Stimulated activated CD8-positive, alpha-beta memory T cell treated with anti-CD3 and anti-CD28 coated beads, Interleukin-12 subunit alpha, Interleukin-12 subunit beta, amount 100 ng/mL, for 1 hour (primary cell): ENCODE data around the gene KCNK4.

Experiments
- DNase-seq: peaks from one replicate; pipeline ENCODE4 v3.0.0-alpha.2; 2020; ENCODE audit warnings: low read depth

The KCNK4 gene

DNA sequence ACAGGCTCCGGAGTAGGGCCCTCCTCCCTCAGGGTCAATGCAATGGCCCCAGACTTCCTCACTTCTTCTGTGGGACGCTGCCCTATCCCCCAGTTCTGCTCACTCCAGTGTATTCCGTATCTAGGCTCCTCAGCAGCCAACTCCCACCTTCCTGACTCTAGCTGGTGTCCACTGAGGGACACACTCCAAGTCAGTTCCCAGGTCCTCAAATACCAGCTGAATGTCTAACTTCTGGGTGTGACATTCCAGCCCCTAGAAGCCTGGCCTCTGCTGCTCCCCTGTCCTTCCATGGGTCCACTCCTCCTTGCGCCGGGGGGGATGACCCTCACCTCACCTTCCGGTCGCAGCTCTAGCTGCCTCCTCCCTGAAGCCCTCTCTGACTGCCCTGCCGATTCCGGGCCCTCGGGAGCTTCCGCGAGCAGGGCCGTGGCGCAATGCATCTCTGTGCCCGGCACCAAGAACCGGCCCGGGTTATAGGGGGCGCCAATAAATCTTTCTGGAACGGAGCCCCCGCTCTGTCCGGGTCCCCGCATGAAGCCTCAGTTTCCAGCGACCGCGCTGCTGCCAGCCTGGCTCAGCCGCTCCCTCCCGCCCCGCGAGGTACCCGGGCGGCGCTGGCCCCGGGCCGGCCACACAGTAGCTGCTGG lies 22.1 kb upstream of the KCNK4 start:
- DNase-seq = no peak

DNA sequence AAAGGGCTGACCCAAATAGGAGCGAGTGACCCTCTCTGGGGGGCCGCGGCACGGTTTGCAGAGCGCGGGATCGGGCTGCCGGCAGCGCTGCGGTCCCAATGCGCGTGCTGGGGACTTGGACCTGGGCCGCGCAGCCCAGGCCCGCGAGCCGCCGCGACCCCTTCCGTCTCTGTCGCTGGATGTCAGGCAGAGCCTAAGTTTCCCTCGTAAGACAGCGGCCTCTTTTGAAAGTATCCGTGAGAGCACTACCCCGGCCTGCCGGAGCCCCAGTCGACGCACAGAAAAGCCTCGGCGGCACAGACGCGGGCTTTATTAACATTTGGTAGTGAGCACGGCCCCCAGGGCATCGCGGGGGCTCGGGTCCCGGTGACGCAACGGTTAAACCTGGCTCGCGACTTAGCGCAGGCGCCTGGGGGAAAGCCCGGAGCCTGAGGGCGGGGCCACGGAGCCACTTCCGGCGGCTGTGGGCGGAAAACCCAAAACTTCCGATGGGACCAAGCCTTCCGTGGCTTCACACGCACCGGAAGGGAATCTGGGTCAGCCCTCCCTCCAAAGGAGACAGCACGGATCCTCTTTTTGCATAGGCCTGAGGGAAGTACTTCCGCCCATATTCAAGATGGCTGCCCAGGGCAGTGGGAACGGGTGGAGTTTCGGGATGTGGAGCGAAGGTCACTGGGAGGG lies 21.4 kb upstream of the KCNK4 start:
- DNase-seq = peak; percentile 96

DNA sequence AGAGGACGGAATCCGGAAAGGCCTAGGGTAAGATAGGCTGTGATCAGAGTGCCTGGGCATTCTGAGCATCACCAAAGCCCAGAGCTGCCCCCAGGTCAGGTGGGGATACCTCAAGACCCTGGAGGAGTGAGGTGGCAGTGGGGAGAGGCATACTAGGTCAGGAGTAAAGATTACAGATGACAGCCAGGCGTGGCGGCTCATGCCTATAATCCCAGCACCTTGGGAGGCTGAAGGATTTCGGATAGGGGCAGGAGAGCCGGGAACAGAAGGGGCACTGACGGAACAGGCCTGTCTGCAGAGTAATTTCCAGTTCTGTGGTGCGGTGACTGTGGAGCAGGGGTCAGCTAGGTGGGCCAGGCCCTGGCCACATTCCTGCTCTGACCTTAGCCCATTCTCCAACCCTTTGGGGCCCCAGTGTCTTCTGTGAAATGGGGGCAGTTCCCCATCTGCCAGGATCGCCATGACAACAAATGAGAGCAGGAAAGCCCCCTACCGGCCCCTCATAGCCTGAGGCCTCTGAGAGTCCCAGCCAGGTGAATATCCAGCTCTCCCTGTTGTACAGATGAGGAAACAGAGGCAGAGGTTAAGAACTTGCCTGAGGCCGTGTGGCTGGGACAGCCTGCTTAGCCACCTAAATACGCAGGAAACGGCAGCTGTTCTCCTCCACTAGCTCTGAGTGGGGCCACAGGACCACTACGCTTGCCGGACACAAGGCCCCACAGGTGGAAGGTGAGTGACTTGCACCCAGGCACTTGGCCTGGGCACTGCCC lies 15.9 kb upstream of the KCNK4 start:
- DNase-seq = no peak

DNA sequence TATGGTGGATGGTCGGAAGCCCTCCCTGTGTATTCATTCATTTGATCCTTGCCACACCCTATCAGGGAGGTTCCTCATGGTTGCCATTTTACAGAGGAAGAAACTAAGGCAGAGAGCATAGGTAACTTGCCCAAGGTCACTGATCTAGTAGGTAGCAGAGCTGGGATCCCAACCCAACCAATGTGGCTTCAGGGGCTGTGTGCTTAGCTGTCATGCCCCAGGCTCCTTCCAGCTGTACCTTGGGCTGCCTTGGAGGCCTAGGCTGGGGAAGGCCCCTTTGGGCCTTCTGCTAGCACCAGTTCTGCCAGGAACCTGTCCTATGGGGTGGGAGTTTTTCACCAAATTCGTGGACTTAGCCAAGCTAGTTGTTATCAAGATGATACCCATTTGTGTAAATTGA lies 15.3 kb upstream of the KCNK4 start:
- DNase-seq = no peak

DNA sequence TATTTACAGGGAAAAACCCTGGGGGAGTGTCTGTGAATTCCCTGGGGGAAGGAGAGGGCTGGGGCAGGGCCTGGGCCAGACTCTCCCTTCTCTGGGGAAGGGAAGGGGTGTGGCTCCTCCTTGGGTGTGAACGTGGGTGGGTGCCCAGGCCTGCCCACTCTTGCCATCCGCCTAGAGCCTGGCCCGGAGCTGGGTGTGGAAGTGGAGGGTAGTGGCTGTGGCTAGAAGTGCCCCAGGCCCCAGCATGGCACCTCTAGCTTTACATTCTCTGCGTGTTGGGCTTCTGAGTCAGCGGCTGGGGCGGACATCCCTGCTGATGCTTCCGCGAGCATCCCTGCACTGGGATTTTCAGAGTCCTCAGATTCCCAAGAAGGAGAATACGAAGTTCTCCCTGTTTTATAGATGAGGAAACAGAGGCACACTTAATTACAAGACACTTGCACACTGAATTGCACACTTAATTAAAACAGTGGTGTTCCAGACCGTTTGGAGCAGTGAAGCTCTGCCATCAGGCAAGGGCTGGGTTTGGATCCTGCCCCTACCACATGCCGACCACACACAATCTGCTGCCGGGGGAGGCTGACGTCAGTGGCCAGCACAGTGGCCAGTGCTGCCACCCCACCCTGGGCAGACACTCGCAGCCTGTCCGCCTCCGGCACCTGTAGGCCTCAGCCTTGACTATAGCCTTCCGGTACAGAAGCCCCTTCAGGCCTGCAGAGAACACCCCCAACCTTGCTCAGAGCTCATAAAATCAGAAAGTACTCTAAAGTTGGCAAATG lies 14.3 kb upstream of the KCNK4 start:
- no peak for DNase-seq

DNA sequence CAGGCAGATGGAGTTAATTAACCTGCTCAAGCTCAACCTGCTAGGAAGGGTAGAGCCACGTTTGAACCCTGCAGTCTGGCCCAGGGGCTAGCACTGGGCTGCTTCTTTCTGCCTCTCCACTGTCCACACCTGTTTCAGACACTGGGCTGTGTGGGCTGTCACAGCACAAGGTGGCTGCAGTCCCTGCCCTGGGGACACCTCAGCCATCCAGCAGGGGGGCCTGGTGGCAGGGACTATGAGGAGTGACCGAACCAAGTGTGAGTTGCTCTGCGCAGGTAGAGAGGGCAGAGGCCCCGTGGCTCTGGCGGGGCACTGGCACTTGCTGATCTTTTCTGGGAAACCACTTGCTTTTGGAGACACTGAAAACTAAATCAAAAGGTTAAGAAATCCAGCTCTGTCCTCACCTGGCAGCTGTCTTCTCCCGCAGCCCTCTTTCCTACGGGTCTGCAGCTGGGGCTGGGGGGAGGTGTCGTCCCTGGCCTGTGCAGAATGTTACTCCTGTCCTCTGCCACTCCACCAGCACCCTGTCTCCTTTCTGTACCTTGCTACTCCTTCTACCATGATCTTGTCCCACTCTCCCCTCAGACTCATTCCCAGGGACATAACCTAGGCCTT lies 12.4 kb upstream of the KCNK4 start:
- DNase-seq = no peak

DNA sequence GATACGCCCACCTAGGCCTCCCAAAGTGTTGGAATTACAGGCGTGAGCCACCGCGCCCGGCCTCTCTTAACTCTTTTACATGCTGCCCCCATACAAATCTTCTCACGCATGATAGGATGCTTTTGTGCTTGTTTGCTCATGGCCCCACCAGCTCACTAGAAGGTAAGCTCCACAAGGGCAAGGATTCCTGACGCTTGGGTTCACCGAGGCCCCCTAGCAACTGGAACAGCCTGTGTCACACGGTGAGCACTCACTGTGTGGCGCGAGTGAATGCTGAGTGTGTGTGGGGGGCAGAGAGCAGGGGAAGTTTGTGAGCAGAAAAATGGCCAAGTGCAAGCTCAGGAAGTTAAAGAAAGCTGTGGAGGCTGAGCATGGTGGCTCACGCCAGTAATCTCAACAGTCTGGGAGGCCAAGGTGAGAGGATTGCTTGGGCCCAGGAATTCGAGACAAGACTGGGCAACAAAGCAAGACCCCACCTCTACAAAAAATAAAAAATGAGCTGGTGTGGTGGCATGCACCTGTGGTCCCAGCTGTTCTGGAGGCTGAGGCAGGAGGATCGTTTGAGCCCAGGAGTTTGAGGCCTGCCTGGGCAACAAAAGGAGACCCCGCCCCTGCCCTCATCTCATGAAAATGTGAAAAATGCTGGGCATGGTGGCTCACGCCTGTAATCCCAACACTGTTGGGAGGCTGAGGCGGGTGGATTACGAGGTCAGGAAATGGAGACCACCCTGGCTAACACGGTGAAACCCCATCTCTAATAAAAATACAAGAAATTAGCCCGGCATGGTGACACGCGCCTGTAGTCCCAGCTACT lies 8.9 kb upstream of the KCNK4 start:
- no peak for DNase-seq

DNA sequence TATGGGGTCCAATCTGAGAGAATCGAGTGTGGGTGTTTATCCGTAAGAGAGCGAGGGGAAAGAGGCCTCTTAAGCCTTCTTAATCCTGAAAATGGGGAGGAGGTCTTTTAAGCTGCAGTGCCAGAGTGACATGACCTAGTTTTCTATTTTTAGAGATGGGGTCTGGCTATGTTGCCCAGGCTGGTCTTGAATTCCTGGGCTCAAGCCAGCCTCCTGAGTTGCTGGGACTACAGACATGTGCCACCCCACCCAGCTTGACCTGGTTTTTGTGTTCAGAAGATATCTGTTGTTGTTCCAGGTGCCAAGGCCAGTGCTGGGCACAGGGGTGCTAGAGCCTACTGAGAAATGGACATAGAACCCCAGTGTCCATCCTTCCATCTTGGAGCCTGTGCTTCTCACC lies 8.0 kb upstream of the KCNK4 start:
- no peak for DNase-seq

DNA sequence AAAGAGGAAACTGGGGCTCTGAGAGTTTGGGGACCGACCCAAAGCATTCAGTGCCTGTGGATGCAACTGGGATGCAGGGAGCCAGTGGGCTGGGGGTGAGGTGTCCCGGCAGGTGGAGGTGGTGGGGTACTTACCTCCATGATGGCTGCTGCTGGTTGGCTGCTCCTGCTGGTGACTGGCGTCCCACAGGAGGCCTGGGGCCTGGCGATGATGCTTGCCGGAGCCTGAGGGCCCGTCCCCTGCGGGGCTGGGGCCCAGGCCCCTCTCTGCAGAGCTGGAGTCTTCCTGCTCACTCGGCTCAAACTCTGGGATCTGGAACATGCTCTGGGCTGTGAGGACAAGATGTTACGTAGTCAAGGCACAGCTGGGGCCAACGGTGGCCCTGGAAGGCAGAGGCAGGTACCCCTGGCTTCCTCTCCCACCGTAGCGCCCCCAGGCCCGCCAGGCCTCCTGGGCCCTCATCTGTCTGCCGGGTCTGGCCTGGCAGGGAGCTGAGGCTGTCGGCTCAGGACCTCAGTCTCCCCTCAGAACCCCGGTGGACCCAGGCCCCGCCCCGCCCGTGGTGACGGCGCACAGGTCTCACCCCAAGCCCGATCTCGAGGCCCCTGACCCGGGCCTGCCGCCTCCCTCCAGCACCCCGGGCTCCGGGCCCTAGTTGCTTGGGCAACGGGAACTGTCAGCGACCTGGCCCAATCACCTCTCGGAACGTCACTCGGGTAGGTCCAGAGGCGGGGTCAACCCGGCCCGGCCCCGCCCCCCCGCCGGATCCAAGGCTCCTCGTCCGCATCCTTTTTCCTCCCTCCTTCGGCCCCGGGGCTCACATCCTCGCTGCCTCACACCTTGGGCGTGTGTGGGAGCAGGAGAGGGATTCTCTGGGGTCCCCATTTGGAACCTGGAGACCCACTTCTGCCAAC lies 6.8 kb upstream of the KCNK4 start, which contains the start of gene BAD:
BAD (minus strand) TSS at position 618 of the 914 bp plus-strand sequence; CDS start at position 321, 297 bp downstream.
- DNase-seq = peak; percentile 89

DNA sequence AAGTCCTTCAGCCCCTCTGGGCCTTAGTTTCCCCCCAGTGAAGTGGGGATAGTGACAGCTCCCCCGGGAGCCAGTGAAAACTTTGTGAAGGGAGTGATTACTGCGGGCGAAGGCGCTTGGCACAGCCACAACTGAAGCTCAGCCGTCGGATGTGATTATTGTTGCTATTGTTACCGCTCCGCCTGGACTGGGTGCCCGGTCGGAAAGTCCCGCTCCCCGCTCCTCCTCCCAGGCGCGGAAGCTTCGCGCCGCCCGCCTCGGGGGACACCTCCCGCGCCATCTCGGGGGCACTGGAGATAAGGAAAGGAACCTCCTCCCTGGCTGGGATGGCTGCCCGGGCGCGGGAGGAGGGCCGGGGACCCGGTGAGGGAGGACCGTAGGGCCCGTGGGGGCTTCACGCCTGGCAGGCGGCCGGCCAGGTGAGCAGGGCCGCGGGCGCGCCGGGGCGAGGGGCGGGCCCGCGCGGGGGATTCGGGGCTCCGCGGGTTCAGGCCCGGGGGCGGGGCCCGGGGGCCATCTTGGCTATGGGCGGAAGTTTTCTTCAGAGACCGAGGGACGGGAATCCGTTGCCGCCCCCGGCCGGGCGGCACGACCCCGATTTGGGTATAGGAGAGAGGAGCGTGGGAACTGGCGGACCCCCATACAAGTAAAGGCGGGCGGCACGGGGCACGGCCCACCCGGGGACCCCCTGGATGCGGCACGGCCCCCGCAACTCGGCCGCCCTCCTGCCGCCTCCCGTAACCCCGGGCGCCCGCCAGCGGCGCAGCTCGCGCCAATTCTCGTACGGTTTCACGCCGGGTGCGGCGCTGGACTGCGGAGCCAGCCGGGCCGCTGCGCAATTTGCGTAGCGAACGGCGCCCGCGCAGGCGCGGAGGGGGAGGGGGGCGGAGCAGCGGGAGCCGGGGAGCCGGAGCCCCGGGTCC lies 5.9 kb upstream of the KCNK4 start, which contains the start of gene GPR137:
GPR137 (plus strand) TSS at position 887 of the 923 bp plus-strand sequence. CDS start 677 bp downstream, outside the sequence.
- DNase-seq = peak; percentile 83

DNA sequence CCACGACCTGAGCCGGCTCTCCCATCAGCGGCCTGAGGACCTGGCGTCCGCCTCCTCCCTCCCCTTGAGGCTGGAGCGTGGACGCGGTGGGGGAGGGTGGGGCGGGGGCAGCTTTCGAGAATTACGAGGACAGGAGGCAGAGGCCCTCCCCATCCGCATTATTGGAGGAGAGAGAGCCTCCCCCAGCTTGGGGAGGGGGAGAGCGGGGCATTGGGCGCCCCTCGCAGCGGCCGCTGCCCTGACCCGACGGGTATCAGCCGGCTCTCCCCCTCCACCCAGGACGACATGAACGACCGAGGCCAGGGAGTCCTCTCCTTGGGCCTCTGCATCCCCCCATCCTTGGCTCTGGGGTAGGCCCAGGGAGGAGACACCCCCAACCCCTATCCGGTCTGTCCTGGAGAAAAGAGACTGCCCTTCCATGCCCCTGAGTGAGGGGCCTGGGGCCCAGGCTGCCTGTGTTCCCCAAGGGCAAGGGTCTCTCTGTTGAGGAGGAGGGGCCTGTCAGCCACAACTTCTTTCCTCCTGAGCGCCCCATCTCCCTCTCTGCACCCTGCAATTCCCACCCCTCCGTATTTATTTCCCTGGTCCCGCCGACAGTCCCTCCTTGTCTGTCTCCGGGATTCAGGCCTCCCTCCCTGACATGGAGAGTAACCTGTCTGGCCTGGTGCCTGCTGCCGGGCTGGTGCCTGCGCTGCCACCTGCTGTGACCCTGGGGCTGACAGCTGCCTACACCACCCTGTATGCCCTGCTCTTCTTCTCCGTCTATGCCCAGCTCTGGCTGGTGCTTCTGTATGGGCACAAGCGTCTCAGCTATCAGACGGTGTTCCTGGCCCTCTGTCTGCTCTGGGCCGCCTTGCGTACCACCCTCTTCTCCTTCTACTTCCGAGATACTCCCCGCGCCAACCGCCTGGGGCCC lies 5.0 kb upstream of the KCNK4 start:
- DNase-seq = no peak

DNA sequence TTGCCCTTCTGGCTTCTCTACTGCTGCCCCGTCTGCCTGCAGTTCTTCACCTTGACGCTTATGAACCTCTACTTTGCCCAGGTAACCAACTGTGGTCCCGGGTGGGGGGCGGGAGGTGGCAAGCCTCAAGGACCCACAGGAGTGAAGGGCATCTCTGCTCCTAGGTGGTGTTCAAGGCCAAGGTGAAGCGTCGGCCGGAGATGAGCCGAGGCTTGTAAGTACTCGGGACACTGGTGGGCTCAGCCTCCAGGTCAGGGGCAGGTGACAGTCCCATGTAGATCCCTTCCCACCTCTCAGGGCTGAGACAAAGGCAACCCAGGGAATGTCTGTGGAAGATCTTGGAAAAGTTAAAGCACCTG lies 4.3 kb upstream of the KCNK4 start:
- DNase-seq = no peak

DNA sequence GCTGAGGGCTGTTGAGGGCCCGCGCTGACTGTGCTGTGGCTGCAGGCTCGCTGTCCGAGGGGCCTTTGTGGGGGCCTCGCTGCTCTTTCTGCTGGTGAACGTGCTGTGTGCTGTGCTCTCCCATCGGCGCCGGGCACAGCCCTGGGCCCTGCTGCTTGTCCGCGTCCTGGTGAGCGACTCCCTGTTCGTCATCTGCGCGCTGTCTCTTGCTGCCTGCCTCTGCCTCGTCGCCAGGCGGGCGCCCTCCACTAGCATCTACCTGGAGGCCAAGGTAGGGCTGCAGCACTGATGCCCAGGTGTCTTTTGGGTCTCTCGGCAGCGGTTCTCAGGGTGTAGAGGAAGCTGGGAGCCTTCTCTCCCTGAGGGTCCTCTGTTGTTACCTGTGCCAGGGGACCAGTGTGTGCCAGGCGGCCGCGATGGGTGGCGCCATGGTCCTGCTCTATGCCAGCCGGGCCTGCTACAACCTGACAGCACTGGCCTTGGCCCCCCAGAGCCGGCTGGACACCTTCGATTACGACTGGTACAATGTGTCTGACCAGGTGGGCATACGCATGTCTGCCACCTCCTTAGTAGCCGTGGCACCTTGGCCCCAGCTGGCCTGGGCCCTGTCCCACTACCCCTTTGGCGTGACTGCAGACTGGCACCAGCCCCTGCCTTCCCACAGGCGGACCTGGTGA lies 3.3 kb upstream of the KCNK4 start:
- DNase-seq = no peak

DNA sequence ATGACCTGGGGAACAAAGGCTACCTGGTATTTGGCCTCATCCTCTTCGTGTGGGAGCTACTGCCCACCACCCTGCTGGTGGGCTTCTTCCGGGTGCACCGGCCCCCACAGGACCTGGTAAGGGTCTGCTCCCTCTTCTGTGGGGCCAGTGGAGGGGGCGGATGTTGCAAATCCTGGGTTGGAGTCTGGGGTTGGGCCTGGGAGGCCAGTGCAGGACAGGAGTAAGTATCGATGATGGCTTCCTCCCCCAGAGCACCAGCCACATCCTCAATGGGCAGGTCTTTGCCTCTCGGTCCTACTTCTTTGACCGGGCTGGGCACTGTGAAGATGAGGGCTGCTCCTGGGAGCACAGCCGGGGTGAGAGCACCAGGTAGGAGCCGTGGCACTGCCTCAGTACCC lies 2.8 kb upstream of the KCNK4 start:
- no peak for DNase-seq

DNA sequence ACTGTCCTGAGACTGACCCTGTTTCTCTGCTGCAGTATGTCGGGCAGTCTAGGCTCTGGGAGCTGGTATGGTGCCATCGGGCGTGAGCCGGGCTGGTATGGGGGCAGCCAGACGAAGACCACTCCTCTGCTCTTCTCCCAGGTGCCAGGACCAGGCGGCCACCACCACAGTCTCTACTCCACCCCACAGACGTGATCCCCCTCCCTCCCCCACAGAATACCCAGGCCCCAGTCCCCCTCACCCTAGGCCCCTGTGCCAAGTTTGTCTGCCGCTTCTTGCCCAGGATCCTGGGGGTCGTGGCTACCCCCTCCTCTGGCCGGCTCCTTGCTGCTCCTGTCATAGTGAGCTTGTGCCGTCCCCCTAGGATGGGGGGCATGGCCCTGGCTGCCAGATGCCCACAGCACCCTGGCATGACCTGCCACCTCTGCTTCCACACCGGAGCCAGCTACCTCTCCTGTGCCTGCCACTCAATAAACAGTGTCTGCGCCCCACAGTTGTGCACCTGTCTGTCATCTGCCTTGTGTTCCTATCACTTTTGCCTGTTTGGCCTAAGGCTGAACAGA lies 2.0 kb upstream of the KCNK4 start:
- DNase-seq = no peak

DNA sequence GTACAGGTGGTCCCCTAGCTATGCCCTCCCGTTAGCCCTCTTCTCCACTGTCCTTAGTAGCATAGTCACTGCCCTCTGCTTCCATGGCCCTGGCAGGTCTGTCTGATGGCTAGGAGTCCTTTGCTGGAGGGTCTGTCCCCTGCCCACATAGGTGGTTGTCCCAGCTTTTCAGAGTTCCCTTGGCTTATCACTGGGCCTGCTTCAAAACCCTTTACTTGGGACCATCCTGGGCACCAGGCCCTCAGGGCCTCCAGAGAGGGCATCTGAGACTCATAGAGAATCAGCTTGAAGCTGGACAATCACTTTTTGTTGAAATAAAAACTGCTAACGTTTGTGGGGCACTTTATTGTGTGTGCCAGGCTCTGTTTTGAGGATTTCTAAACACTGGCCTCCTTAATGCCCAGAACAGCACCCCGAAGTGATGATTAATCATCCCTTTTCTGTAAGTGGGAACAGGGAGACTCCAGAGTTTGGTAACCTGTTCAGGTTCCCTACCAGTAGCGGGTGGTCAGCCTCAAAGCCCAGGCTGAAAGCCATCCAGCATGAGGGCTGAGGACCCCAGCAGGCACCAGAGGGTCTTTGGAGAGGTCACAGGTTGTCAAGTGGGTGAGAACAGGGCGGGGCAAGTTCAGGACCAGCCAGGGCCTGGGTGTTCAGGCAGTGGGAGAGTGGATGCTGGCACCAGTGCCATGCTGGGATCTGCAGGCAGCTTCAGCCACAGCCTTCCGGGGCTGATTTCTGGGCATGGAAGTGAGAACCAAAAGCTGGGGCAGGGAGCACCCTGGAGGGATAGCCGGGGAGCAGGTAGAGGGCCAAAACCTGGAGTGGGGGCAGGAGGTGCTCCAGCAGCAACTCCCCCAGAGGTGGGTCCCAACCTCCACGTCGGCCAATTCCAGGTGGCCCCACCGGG lies 495 bp upstream of the KCNK4 start:
- no peak for DNase-seq
